ENCODE data around the gene DYSF.

GRCh38 chr2:71512386-71512785 is 59.0 kb downstream of the DYSF start:
- TF ChIP-seq CTCF (conservative IDR thresholded peaks at IDR 0.05) (no peak), ZFX (IDR thresholded peaks at IDR 0.05) (no peak)

All from C4-2B (cell line).